GM23338 (cell line): ENCODE data around the gene SIL1.

ENCODE experiments used
- CREB1 ChIP-seq: fragments of 250-450 bp; sonication (Bioruptor Pico); IDR thresholded peaks from 2 replicates; pipeline ENCODE4 v1.5.0; 2020; ENCODE audit warnings: low read depth, mild to moderate bottlenecking, moderate library complexity
- CTCF ChIP-seq, 2 experiments: fragments of 200-600 bp in 1 of 2; sonication (generic) in 1 of 2; conservative IDR thresholded peaks; 2 replicates each; pipeline versions ENCODE4 v1.5.1 to v1.6.1; 2016 to 2017; ENCODE audit warnings: antibody characterized with exemption in 2 of 2, low read depth in 2 of 2, mild to moderate bottlenecking in 2 of 2, moderate library complexity in 1 of 2
- EZH2 ChIP-seq: fragments of 200-600 bp; sonication (generic); IDR thresholded peaks from one replicate; pipeline ENCODE4 v1.8.0; 2017; ENCODE audit warnings: antibody characterized with exemption, mild to moderate bottlenecking, low read depth; ENCODE audit not compliant: unreplicated experiment
- EZH2phosphoT487 ChIP-seq: fragments of 200-600 bp; sonication (generic); IDR thresholded peaks from one replicate; pipeline ENCODE4 v1.8.1; 2018; ENCODE audit warnings: antibody characterized with exemption; ENCODE audit not compliant: unreplicated experiment
- JUNB ChIP-seq: IDR thresholded peaks from one replicate; pipeline ENCODE4 v1.6.1; 2016; ENCODE audit warnings: antibody characterized with exemption; ENCODE audit not compliant: unreplicated experiment
- POLR2AphosphoS5 ChIP-seq: IDR thresholded peaks from 2 replicates; pipeline ENCODE4 v1.6.1; 2016; ENCODE audit warnings: antibody characterized with exemption, low read depth
- REST ChIP-seq: IDR thresholded peaks from one replicate; pipeline ENCODE4 v1.6.1; 2018; ENCODE audit warnings: antibody characterized with exemption; ENCODE audit not compliant: unreplicated experiment
- ZNF114 ChIP-seq: fragments of 250-450 bp; sonication (Bioruptor Pico); IDR thresholded peaks from 2 replicates; pipeline ENCODE4 v1.5.0; 2020; ENCODE audit warnings: mild to moderate bottlenecking, moderate library complexity

- TF ChIP-seq CTCF (conservative IDR thresholded peaks at IDR 0.05; ENCODE audit: low read depth in 2 of 2): no peak
- TF ChIP-seq EZH2: no peak
- TF ChIP-seq POLR2AphosphoS5: no peak
- no peak for TF ChIP-seq CREB1 (CRISPR knock-in tag)
- TF ChIP-seq REST: no peak
- TF ChIP-seq JUNB: no peak
- TF ChIP-seq ZNF114: no peak
- no peak for TF ChIP-seq EZH2phosphoT487
Measured at GRCh38 chr5:139094154-139095131, 103.7 kb downstream of the SIL1 start.
